H1 (cell line): ENCODE data around the gene RITA1. TPM values are rescaled to one million over a fixed set of nuclear protein-coding genes. Genes with fewer than 3 reads are reported as not detected.

Source experiments
- CHD1 ChIP-seq: IDR thresholded peaks from 2 replicates; pipeline ENCODE4 v1.6.1; 2012; ENCODE audit warnings: low read depth, low read length, improper control_type of control experiment
- CTCF ChIP-seq, 3 experiments: IDR thresholded peaks; 1 replicate in 2 of 3; 2 replicates in 1 of 3; pipeline versions ENCODE4 v1.5.1 to v1.6.1; 2011; ENCODE audit warnings: low read length in 3 of 3, mild to moderate bottlenecking in 3 of 3, inconsistent platforms in 2 of 3, low read depth in 1 of 3, moderate library complexity in 1 of 3; ENCODE audit not compliant: insufficient read depth in 1 of 3; ENCODE audit errors: control extremely low read depth in 1 of 3
- POLR2A ChIP-seq, 2 experiments: IDR thresholded peaks; 1 replicate in 1 of 2; 2 replicates in 1 of 2; pipeline ENCODE4 v1.6.1; 2011; ENCODE audit warnings: low read depth in 2 of 2, low read length in 2 of 2, mild to moderate bottlenecking in 2 of 2; ENCODE audit errors: control extremely low read depth in 1 of 2
- polyA plus RNA-seq, 7 experiments: library from polyadenylated mRNA; depleted of rRNA in 3 of 7; stranded (reverse) in 5 of 7; unstranded in 2 of 7; fragments of >200 nt in 5 of 7; fragments of 200-250 nt in 2 of 7; gene quantifications; 1 replicate in 5 of 7; 2 replicates in 1 of 7; 4 replicates in 1 of 7; pipeline versions ENCODE4 v1.2.1 to v1.2.3, GENCODE V29; 2011 to 2013; ENCODE audit warnings: missing spikeins in 2 of 7, mixed read lengths in 2 of 7
- total RNA-seq: library from RNA; stranded (reverse); fragmentation: NEBNext Ultra II Directional; extraction: Animal tissue kit (Norgen Biotek cat#: 25700); gene quantifications from 2 replicates; pipeline ENCODE4 v1.2.1, GENCODE V29; 2021

Gene RITA1
- total and polyA plus RNA-seq, 2 of the 8 experiments (the other 6 are each of a cell fraction or from before 2014, with no cell fraction given): 24.1 to 25.8 TPM

GRCh38 chr12:113186666-113187325, 1.3 kb downstream of the RITA1 start (continued):
- no peak for TF ChIP-seq CTCF (IDR thresholded peaks at IDR 0.05; ENCODE audit: control extremely low read depth in 1 of 3, insufficient read depth in 1 of 3, low read depth in 1 of 3, low read length in 3 of 3)
- TF ChIP-seq POLR2A (IDR thresholded peaks at IDR 0.05; ENCODE audit: control extremely low read depth in 1 of 2, low read depth in 2 of 2, low read length in 2 of 2): no peak
- TF ChIP-seq CHD1: no peak
